ENCODE results near the gene PIGA.
"Not testable (repeated sequence)": the region's sequence is repeated elsewhere in the genome, so short reads cannot be mapped to it uniquely, and the experiment has no call there.

PIGA gene

DNA sequence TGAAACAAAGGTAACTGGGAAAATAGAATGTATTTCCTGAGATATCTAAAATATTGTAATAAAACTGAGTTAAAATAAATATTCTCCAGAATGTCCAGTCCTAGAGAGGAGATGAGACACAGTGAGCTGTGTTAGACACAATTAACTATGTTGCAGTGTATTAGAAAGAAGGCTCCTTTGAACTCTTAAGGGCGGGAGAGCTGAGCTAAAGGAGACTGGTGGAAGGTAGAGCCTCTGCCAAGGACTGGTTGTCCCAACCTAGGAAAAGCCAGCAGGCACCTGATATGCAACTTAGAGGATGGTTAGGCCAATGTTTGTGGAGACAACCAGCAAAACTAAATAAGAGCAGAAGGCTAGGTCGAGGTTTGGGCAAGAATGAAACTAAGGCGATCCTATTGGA lies 24.2 kb downstream of the PIGA start:
- DNase-seq (ENCODE audit: low spot score in 2 of 2) (no peak), ATAC-seq (replicated peaks; ENCODE audit: extremely low read depth, poor library complexity, severe bottlenecking) (no peak)
- Mint-ChIP-seq H3K27me3 (peaks cover 9% of the 10 kb centered on the region), H3K36me3 (ENCODE audit: insufficient read depth) (no peaks in the 10 kb centered on the region), H3K9me3 (no peaks in the 10 kb centered on the region), H3K4me3 (no peak overlapping the region), H3K27ac (ENCODE audit: low read depth) (no peak overlapping the region), H3K4me1 (no peaks in the 10 kb centered on the region)

DNA sequence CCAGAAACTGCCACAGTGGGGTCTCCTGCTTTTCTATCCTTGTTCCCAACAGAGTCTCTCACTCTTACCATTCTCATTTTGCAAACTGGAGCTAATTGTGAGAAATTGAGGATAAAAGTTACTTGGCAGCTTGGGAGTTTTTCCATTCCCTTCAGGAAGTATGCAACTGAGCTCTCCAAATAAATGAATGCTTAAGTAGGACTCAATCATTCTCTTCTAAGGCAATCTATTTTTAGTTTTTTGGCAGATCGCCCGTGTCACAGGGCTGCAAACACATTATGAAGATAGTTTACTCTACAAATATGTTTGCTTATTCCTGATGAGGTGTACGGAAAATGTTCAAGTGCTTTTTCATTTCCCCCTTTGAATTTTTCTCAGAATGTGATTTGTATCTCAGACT lies 25.2 kb downstream of the PIGA start:
- Mint-ChIP-seq H3K9me3 (no peaks in the 10 kb centered on the region), H3K36me3 (ENCODE audit: insufficient read depth) (no peaks in the 10 kb centered on the region), H3K4me1 (no peaks in the 10 kb centered on the region), H3K4me3 (no peak overlapping the region), H3K27me3 (peaks cover 9% of the 10 kb centered on the region), H3K27ac (ENCODE audit: low read depth) (no peak overlapping the region)
- DNase-seq (ENCODE audit: low spot score in 2 of 2) (no peak), ATAC-seq (replicated peaks; ENCODE audit: extremely low read depth, poor library complexity, severe bottlenecking) (no peak)

DNA sequence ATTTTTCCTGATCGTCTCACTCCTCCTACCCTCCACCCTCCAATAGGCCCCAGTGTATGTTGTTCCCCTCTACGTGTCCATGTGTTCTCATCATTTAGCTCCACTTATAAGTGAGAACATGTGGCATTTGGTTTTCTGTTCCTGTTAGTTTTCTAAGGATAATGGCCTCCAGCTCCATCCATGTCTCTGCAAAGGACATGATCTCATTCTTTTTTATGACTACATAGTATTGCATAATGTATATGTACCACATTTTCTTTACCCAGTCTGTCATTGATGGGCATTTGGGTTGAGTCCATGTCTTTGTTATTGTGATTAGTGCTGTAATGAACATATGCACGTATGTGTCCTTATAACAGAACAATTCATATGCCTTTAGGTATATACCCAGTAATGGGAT lies 29.4 kb downstream of the PIGA start:
- not testable (repeated sequence) for H3K27ac Mint-ChIP-seq (ENCODE audit: low read depth); H3K27me3 Mint-ChIP-seq; H3K4me1 Mint-ChIP-seq; DNase-seq (ENCODE audit: low spot score in 2 of 2); H3K9me3 Mint-ChIP-seq; ATAC-seq (replicated peaks; ENCODE audit: extremely low read depth, poor library complexity, severe bottlenecking); H3K4me3 Mint-ChIP-seq; H3K36me3 Mint-ChIP-seq (ENCODE audit: insufficient read depth)

DNA sequence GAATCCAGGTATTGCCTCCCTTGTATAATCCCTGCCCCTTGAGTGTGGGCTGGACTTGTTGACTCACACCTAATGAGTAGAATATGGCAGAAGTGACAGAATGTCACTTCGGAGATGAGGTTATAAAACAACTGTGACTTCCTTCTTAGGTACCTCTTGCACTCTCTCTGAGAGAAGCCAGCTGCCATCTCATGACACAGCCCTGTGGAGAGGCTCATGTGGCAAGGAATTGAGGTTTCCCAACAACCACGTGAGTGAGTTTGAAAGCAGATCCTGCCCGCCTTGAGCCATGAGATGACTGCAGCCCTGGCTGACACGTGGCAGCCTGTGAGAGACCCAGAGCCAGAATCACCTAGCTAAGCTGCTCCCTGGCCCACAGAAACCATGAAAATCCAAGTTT lies 33.4 kb downstream of the PIGA start:
- no peaks in the 10 kb centered on the region for H3K36me3 Mint-ChIP-seq (ENCODE audit: insufficient read depth)
- H3K27me3 Mint-ChIP-seq = no peaks in the 10 kb centered on the region
- no peaks in the 10 kb centered on the region for H3K9me3 Mint-ChIP-seq
- DNase-seq (ENCODE audit: low spot score in 2 of 2) (no peak), ATAC-seq (replicated peaks; ENCODE audit: extremely low read depth, poor library complexity, severe bottlenecking) (no peak)
- H3K27ac Mint-ChIP-seq (ENCODE audit: low read depth) = no peak overlapping the region
- no peaks in the 10 kb centered on the region for H3K4me1 Mint-ChIP-seq
- no peak overlapping the region for H3K4me3 Mint-ChIP-seq

DNA sequence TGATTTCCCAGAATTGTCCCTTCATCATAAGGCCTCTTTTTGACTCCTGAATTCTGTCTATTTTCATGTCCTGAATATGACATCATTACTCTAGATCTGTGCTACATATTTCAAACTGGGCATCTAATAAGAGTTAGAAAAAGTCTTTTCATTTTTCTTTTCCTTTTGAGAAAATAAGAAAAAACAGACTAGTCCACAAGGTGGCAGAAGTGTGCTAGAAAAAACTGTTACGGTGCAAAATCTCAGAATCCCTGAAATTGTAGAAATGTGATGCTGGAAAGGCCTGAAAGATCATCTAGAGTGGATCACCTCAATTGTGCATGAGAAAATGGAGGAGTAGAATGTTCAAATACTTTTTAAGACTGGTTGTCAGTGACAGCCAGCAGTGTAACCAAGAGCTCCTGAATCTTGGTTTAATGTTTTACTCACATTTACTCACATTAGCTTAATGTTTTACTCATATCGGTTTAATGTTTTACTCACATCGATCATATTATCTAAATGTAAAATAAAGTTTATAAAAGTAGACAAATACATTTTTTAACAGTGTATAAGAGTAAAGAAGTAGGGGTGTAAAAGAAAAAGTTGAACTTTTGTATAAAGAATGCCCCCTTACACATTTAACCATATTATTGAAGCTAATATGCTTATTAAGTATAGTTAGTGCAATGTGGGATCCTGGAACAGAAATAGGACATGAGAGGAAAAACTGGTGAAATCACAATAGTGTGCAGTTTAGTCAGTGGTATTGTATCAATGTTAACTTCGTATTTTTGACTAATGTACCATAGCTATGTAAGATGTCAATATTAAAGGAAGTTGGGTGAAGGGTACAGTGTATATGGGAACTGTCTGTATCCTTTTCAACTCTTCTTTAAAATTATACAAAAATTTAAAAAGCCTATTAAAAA lies 35.1 kb downstream of the PIGA start:
- Mint-ChIP-seq H3K4me1 (no peaks in the 10 kb centered on the region), H3K9me3 (no peaks in the 10 kb centered on the region), H3K27ac (ENCODE audit: low read depth) (no peak overlapping the region), H3K4me3 (no peak overlapping the region), H3K27me3 (no peaks in the 10 kb centered on the region), H3K36me3 (ENCODE audit: insufficient read depth) (no peaks in the 10 kb centered on the region)
- DNase-seq (ENCODE audit: low spot score in 2 of 2) (no peak), ATAC-seq (replicated peaks; ENCODE audit: extremely low read depth, poor library complexity, severe bottlenecking) (no peak)

DNA sequence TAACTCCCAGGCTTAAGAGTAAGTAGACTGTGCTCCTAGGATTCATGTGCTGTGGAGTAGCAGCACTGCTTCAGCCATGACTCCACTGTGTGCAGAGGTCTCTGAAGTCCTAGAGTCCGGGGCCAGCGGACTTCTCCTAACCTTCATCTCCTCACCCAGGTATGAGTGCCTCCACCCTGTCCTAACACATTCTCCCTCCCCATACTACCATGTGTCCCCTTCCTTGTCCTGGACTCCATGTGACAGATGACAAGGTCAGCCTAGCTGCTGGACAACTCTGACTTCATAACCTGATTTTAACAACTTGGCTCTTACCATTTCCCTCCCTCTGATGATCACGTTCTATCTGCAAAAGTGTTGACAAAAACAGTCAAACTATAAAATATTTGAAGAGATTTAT lies 36.5 kb downstream of the PIGA start:
- Mint-ChIP-seq H3K27ac (ENCODE audit: low read depth) (no peak overlapping the region), H3K4me1 (no peaks in the 10 kb centered on the region), H3K4me3 (no peak overlapping the region), H3K9me3 (no peaks in the 10 kb centered on the region), H3K36me3 (ENCODE audit: insufficient read depth) (no peaks in the 10 kb centered on the region), H3K27me3 (no peaks in the 10 kb centered on the region)
- ATAC-seq (replicated peaks; ENCODE audit: extremely low read depth, poor library complexity, severe bottlenecking) = no peak
- no peak for DNase-seq (ENCODE audit: low spot score in 2 of 2)

DNA sequence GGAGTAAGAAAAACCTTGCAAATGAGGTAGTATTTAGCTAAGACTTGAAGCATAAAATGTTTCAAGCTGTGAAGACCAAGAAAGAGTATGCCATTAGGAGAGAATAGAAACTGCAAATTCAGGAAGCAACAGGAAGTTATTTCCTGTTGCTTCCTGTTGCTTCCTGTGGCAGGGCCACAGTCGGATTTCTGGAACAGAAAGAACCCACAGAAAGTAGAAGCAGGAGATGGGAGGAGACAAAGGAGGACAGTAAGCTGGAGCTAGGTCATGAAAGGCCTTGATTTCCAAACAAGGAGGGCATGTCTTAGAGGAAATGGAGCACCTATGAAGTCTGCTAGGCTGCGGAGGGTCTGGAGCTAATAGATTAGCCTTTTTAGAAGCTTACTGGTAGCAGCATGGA lies 37.1 kb downstream of the PIGA start:
- Mint-ChIP-seq H3K4me1 (no peaks in the 10 kb centered on the region), H3K9me3 (no peaks in the 10 kb centered on the region), H3K27ac (ENCODE audit: low read depth) (no peak overlapping the region), H3K4me3 (no peak overlapping the region), H3K36me3 (ENCODE audit: insufficient read depth) (no peaks in the 10 kb centered on the region), H3K27me3 (no peaks in the 10 kb centered on the region)
- DNase-seq (ENCODE audit: low spot score in 2 of 2) = no peak
- no peak for ATAC-seq (replicated peaks; ENCODE audit: extremely low read depth, poor library complexity, severe bottlenecking)

DNA sequence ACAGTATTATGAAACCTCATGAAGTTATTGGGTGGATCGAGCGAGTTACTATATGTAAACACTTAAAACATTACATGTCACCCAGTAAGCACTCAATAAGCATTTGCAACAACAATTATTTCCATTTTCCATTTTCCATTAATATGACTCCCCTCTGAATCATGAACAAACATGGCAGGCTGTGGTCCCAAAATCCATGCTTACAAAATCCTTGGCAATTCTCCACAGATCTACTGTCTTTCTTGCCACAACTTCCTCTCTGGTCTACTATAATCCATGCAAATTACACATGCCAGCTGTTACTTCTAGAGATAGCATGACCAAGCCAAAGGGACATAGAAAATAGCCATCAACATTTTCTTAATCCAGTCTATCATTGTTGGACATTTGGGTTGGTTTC lies 41.9 kb downstream of the PIGA start:
- no peak for DNase-seq (ENCODE audit: low spot score in 2 of 2)
- H3K4me3 Mint-ChIP-seq = no peak overlapping the region
- H3K4me1 Mint-ChIP-seq = no peaks in the 10 kb centered on the region
- H3K27ac Mint-ChIP-seq (ENCODE audit: low read depth) = no peak overlapping the region
- H3K36me3 Mint-ChIP-seq (ENCODE audit: insufficient read depth) = no peaks in the 10 kb centered on the region
- H3K9me3 Mint-ChIP-seq = no peaks in the 10 kb centered on the region
- no peaks in the 10 kb centered on the region for H3K27me3 Mint-ChIP-seq
- ATAC-seq (replicated peaks; ENCODE audit: extremely low read depth, poor library complexity, severe bottlenecking) = no peak

DNA sequence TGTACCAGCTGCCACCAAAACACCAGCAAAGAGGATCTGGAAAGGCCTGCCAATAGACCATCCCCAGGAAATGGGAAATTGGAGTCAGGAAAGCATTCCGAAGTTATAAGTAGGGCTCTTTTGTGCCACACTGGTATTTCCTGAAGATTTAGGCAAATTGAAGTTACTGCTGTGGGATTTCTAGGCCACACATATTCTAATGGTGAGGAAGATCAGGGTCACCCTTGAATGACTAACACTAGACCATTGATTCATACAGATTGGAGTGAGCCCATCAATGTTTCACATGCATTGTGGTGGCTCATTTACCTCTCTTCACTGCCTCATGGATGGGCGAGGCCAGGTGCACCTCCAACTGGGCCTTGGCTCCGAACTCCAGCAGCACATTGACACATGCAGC lies 42.5 kb downstream of the PIGA start:
- DNase-seq (ENCODE audit: low spot score in 2 of 2) (no peak), ATAC-seq (replicated peaks; ENCODE audit: extremely low read depth, poor library complexity, severe bottlenecking) (no peak)
- H3K4me3 Mint-ChIP-seq = no peak overlapping the region
- H3K4me1 Mint-ChIP-seq = no peaks in the 10 kb centered on the region
- H3K9me3 Mint-ChIP-seq = no peaks in the 10 kb centered on the region
- no peaks in the 10 kb centered on the region for H3K27me3 Mint-ChIP-seq
- no peak overlapping the region for H3K27ac Mint-ChIP-seq (ENCODE audit: low read depth)
- no peaks in the 10 kb centered on the region for H3K36me3 Mint-ChIP-seq (ENCODE audit: insufficient read depth)

DNA sequence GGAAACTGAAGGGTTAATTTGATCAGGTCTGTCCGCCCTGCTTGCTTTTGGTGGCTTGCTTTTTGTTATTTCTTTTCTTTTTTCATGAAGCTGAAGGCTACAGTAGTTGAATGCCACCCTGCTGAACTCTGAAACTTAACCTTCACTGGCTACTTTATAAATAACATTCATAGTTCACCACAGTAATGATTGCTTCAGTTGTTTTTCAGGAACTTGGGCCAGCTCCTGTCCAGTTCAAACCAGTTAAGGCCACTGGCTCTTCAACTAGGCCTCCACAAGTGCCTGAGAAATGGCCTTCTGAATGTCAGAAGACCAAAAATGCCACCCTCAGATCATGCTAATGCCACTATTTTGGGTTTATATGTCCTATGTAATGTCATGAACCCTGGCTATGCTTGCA lies 57.7 kb downstream of the PIGA start:
- no peaks in the 10 kb centered on the region for H3K36me3 Mint-ChIP-seq (ENCODE audit: insufficient read depth)
- H3K9me3 Mint-ChIP-seq = no peaks in the 10 kb centered on the region
- no peak for DNase-seq (ENCODE audit: low spot score in 2 of 2)
- H3K27me3 Mint-ChIP-seq = peaks cover 9% of the 10 kb centered on the region
- H3K4me3 Mint-ChIP-seq = no peak overlapping the region
- no peak for ATAC-seq (replicated peaks; ENCODE audit: extremely low read depth, poor library complexity, severe bottlenecking)
- H3K4me1 Mint-ChIP-seq = no peaks in the 10 kb centered on the region
- no peak overlapping the region for H3K27ac Mint-ChIP-seq (ENCODE audit: low read depth)

DNA sequence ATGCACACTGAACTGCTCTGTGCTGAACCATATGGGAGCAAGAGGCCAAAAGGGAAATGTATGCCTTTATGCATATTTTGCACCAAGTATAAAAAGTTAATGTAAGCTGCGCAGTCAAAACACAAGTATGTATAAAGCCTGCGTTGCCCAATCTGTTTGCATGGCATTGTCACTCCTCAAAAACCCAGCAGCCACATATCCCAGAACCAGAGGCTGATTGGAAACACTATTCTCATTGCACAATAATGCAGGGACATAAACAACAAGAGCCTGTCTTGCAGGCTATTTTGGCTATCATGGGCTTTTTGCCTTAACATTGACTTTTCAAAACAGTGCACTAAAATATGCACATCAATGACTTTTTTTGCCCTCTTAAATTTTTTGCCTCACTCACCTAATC lies 60.4 kb downstream of the PIGA start:
- H3K27ac Mint-ChIP-seq (ENCODE audit: low read depth) = no peak overlapping the region
- ATAC-seq (replicated peaks; ENCODE audit: extremely low read depth, poor library complexity, severe bottlenecking) (no peak), DNase-seq (ENCODE audit: low spot score in 2 of 2) (no peak)
- no peak overlapping the region for H3K4me3 Mint-ChIP-seq
- no peaks in the 10 kb centered on the region for H3K27me3 Mint-ChIP-seq
- H3K36me3 Mint-ChIP-seq (ENCODE audit: insufficient read depth) = no peaks in the 10 kb centered on the region
- no peaks in the 10 kb centered on the region for H3K9me3 Mint-ChIP-seq
- H3K4me1 Mint-ChIP-seq = peaks cover 3% of the 10 kb centered on the region

DNA sequence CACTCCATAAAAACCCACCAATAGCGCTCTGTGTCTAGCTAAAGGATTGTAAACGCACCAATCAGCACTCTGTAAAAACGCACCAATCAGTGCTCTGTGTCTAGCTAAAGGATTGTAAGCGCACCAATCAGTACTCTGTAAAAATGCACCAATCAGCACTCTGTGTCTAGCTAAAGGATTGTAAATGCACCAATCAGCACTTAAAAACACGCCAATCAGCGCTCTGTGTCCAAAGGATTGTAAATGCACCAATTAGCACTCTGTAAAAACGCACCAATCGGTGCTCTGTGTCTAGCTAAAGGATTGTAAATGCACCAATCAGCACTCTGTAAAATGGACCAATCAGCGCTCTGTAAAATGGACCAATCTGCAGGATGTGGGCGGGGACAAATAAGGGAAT lies 62.0 kb downstream of the PIGA start:
- H3K27me3 Mint-ChIP-seq; ATAC-seq (replicated peaks; ENCODE audit: extremely low read depth, poor library complexity, severe bottlenecking); H3K9me3 Mint-ChIP-seq; H3K4me1 Mint-ChIP-seq; DNase-seq (ENCODE audit: low spot score in 2 of 2); H3K4me3 Mint-ChIP-seq; H3K36me3 Mint-ChIP-seq (ENCODE audit: insufficient read depth); H3K27ac Mint-ChIP-seq (ENCODE audit: low read depth): not testable (repeated sequence)

DNA sequence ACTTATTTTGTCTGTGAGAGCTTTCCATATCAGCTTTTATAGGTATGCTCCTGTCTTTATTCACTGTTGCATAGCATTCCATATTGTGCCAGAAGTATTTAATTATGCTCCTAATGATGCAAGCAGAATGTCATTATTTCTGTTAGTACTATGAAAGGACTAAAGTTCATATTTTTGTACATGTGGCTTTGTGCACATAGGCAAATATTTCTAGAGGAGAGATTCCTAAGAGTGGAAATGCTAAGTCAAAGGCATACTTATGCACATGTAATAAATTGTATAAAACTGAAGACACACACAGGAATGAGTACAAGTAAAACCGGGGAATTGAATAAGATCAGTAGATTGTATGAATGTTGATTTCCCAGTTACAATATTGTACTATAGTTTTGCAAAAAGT lies 63.6 kb downstream of the PIGA start:
- no peak for DNase-seq (ENCODE audit: low spot score in 2 of 2)
- H3K4me1 Mint-ChIP-seq = peaks cover 7% of the 10 kb centered on the region
- H3K27me3 Mint-ChIP-seq = no peaks in the 10 kb centered on the region
- no peak overlapping the region for H3K4me3 Mint-ChIP-seq
- H3K36me3 Mint-ChIP-seq (ENCODE audit: insufficient read depth) = no peaks in the 10 kb centered on the region
- H3K9me3 Mint-ChIP-seq = no peaks in the 10 kb centered on the region
- ATAC-seq (replicated peaks; ENCODE audit: extremely low read depth, poor library complexity, severe bottlenecking) = no peak
- H3K27ac Mint-ChIP-seq (ENCODE audit: low read depth) = no peak overlapping the region

All from central memory CD8-positive, alpha-beta T cell (primary cell).